HG03521 (cell line): ENCODE data around the gene MLKL.
A peak's percentile ranks its signal among the peaks of the same experiment; 100 is the strongest.

Source experiments
- ATAC-seq: cut with Tn5 transposase; IDR thresholded peaks from one replicate; pipeline ENCODE4 v1.9.1; 2021; ENCODE audit warnings: mild to moderate bottlenecking, moderate library complexity; ENCODE audit not compliant: unreplicated experiment

MLKL gene

GRCh38 chr16:74700438-74701225, at the start of gene MLKL:
Gene MLKL, minus strand, starts transcription at chr16:74700862. Its CDS starts 5,105 bp downstream, at chr16:74695757.
- ATAC-seq, result peak; percentile 33

DNA sequence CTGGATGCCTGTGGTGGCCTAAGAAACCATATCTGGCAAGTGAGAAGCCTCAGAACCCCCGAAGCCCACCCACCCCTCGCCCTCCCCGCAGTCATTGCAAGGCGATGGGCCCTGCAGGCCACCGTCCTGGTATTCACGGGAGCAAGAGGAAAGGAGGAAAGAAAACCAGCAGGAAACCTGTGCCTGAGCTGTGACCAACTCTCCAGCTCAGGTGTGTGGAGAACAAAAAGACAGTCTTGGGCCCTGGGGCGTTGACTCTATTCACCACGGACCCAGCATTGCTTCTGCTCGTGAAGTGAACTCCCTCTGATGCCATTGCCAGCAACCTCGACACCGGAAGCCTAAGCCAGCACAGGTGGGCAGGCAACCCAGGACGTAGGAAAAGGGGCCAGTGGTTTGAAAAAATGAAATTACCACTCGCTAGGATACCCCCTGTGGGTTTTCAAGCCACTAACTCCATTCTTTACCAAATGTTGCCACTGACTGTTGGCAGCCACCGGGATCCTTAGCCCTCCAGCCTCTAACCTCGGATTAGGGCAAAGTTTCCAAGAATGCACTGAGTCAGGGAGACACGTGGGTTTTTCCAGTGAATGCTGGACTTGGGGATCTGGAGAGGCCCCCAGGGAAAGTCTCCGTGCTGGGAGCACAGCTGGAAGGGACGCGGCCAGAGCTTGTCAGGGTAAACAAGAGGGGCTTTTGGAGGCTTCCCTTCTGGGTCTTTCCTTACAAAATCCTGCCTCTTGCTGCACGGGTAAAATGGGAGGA, 48.8 kb upstream of the MLKL start:
- no peak for ATAC-seq

DNA sequence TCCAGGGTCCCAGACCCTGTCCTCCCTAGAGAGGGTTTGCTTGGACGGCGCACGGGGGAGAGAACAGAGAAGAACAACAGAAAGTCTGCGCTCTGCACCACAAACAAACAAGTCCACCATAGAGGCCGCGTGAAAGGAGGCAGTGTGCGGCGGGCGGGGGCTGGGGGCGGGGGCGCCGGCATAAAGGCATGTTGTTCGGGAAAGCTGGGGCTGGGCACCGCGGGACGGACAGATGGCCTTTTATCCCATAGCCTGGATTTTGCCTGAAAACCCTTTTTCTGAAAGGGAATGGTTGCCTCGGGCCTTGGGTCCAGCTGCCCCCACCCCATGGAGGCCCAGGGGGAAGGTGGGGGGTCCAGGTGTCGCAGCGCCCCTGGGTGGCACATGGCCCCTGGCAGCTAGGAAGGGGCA, 48.0 kb upstream of the MLKL start:
- no peak for ATAC-seq

DNA sequence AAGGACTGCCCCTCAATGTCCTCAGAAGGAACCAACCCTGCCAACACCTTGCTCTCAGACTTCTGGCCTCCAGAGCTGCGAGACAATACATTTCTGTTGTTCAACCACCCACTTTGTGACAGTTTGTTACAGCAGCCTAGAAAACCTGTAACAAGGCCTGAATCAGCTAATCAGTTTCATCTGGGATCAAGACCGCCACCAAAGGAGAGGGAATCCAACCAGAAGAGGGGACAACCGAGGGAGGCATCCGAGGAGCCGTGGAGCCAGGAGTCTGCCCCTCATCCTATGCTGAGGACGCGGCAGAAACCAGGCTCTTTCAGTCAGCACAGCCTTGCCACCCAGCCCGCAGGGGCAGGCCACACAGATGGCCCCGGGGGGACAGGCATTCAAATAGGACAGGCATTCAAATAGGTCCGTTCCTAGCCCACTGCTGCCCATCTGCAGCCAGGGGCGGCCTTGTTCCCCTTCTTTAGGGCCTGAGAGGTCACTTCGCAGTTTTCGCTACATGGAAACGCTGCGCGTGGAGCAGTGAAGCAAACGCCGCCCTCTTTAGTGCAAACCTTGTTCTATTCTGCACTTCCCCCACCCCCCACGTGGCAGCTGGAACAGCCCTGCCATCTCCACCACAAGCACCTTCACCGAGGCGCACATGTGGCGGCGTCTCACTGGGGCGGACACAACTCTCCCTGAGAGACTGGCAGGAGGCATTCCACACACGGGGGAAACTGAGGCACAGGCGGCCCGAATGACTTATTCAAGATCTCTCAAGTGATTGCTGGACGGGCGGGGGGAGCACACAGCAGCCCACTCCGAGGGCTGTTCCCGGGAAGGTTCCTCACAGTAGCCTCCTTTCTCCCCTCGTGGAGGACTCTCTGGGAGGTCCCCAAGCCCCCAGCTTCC, 47.3 kb upstream of the MLKL start:
- ATAC-seq, result no peak

DNA sequence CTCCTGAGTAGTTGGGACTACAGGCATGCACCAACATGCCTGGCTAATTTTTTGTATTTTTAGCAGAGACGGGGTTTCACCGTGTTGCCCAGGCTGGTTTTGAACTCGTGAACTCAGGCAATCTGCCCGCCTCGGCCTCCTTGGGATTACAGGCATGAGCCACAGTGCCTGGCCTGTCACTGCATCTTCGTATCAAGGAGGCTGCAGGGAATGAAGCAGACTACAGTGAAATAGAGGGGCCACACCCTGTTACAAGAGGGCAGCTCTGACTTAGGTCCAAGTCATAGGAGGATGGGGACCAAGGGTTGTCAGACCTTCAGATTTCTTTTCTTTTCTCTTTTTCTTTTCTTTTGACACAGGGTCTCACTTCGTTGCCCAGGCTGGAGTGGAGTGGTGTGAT, 45.3 kb upstream of the MLKL start:
- ATAC-seq, result no peak

DNA sequence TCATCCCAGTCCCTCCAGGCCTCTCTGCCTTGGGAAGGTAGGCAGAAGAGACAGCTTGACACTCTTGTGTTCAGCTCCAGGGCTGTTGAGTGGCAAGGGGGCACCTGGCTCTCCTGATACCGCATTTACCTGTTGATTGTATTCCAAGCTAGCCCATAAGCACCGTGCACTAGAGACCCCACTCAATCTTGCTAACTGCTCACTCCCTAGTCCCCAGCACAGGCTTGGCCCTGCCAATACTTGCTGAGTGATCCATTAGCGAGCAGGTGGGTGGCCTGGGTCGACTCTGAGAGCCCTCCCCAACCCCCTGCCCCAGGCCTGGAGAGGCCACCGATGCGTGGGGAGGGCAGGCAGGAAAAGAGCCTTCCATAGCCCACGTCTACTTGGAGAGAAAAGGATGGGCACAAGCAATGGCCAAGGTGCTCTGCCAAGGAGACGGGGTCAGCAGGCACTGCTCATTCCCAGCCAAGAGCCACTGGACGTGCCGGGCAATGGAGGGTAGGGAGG, 44.5 kb upstream of the MLKL start:
- no peak for ATAC-seq

- no peak for ATAC-seq
These were observed 43.9 kb upstream of the MLKL start for GRCh38 chr16:74744566-74744965.

DNA sequence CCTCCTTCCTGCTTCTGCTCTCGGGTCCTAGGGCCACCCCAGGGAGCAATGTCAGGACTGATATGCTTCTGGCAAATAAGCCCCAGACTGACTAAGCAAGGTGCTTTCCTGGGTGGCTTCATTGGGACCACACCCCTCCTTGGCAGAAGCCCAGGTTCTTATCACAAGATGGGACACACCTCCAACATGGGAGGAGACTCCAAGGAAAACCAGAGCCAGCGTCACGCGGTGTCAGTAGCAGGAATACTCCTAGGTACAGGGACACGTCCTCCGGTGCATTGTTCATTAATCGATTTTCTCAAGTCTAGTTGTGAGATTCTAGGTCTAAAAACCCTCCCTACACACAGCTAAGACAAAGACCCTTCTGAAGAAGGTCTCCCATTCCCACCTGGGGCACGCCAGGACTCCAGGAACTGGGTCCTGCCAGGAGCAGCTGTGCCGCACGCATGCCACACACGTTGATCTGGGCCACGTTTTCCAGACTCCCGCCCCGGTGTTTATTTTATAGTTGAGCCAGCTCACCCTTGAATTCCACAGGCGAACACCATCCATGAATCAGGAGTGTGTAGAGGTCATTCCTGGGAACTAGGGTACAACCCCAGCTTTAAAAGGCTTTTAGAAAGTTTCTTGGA, 43.1 kb upstream of the MLKL start:
- ATAC-seq, result no peak

DNA sequence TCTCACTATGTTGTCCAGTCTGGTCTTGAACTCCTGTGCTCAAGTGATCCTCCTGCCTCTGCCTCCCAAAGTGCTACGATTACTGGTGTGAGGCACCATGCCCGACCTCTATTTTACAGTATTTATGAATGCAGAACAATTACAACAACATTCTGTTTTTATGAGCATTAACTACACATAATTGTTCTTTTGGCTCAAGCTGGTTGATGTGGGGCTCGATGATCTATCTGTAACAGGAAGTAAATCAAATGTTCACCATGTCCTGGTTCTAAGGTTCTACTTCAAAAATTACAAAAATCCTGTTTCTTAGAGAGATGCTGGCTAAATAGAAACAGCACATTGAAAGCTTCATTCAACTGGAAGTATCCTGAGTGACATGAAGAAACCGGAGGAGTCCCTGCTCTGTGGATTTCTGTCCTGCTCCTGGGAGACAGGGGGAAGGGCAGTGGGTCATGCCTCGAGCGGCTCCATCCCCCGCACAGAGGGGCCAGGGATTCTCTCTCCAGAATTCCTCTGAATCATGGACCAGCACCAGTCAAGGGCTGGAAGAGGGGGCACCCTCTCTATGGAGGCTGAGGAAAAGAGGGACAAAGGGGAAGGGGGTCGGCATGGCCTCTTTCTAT, 42.5 kb upstream of the MLKL start:
- ATAC-seq, result no peak

- ATAC-seq, result no peak
These were observed 41.4 kb upstream of the MLKL start for GRCh38 chr16:74742051-74742481.

DNA sequence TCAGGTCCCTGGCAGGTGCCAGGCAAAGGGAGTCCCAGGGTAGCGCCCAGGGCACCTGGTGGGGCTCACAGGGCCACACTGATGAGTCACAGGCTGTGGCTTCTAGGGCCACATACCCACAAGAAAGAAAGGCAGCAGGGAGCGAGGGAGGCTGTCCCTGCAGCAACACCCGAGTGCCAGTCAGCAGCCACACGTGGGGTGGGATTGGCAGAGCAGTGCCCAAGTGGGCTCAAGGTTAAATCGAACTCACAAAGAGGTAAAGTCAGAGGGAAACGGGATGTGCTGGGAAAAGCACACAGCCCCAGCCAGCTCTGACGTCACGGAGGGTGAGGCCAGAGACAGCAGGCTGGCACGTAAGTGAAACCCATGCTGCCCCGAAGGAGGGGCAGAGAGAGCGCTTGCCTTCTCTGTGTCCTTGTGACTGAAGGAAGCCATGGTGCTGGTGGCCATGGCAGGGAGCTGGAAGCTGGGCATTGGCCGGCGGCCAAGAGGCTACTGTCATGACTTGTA, 40.2 kb upstream of the MLKL start:
- ATAC-seq, result no peak

DNA sequence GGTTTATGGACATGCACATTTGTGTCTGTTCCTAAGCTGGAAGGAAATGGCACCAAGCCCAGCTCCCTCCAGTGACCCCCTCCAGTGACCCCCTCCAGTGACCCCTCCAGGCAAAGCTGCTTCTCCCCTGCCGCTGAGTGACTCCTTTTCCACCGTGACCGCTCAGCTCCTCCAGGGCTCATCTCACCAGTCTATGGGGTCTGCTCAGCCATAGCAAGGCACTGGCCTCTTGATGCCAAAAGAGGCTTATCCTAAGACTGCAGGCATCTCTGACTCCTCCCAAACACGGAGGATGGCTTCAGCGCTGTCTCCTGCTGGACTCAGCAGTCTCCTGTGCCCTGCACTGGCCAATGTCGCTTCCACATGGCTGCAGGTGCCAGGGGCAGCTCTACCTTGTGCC, 38.6 kb upstream of the MLKL start:
- no peak for ATAC-seq

DNA sequence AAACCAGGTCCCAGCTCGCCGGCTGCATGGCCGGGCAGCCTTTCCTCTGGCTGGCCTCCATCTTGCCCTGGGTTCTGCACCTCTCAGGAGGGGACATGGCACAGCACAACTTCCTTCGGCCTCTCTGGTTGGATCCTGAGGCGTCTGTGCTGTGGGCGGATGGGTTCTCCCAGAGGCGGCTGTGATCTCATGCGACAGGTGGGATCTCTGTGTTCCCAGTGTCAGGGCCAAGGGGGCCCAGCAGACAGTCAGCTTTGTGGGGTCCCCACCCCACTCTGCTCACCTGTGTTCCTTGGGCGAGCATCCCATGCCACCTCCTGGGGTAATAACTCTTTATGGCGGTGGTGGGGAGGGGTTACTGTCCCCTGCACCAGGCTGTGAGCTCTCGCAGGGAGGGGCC, 38.2 kb upstream of the MLKL start:
- ATAC-seq, result no peak

DNA sequence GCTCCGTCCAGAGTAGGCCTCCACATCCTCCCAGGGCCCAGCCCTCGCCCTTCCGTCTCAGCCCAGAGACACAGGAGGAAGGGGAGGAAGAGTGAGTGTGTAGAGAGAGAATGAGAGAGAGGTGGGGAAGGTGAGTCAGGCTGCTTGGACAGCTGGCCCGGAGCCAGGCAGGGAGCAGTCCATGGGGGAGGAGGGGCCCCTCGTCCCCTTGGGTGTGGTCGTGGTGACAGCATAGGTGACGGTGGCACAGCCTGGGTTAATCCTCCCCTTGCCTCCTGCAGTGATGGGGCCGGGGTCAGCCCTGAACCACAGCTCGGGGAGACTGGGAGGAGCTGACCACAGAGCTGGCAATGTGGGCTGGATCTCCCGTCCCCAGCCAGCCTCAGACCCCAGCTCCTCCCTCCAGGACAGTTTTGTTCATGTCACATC, 37.5 kb upstream of the MLKL start:
- ATAC-seq, result no peak

DNA sequence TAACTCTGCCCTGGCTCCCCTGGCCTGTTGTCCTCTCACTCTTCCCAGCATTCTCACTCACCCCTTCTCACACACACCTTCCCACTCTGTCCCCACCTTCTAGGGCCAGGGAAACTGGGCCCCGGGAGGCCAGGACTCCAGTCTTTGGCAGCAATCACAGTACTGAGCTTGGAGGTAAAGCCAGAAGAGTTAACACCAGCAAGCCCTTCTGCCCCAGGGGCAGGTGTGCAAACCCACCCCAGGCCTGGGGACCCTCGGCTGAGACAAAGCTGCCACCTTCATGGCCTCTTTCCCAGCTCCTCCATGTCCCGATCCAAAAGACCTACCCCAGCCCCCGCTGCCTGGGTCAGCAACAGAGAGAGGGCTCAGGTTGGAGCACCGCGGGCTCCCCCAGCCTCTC, 36.9 kb upstream of the MLKL start:
- ATAC-seq, result no peak

DNA sequence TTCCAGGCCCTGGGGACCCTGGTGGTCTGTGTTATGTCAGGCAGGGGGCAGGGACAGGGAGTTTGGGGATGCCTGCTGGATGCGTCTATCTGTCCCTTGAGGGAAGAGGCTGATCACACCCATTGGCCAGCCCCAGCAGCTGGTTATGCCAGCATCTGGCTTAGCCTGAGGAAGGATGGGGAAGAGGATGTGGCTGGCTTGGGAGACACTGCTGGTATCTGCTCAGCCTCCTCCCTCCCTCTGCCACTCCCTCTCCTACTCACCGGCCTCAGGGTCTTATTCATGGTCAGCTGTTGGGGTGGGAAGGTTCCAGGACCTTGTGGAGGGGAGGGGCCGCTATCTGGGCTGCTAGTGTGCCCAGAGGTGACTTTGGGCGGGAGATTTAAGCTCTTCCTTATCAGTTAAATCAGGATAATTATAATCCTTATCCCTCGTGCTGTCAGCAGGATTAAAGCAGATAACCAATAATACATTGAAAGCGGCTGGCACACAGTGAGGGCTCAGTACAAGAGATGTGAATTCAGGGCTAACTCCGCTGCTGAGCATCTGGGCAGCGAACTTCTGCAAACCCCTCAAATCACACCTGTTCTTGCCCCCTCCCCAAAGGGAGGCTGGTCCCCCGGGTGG, 36.0 kb upstream of the MLKL start:
- no peak for ATAC-seq

GRCh38 chr16:74735554-74735953, 34.9 kb upstream of the MLKL start:
- ATAC-seq, result no peak

DNA sequence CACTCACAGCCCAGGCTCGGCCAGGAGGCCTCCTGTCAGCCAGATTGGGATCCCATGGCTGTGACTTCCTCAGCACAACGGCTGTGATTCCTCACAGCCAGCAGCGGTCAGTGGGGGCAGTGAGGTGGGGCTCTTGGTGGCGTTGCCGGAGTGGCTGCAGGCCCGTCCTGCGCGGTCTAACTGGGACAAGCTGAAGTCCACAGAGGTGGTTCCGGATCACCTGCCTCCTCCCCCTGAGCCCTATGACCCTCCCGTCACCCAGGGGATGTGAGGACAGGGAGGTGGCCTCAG, 34.4 kb upstream of the MLKL start:
- no peak for ATAC-seq

GRCh38 chr16:74734361-74735161, 33.9 kb upstream of the MLKL start:
- ATAC-seq, result no peak
